Measurements from ENCODE around the gene DGKB. TPM values are rescaled to one million over a fixed set of nuclear protein-coding genes. Genes with fewer than 3 reads are reported as not detected.

DGKB gene
- polyA plus RNA-seq, 6 donors from 2014 or later: not detected

DNA sequence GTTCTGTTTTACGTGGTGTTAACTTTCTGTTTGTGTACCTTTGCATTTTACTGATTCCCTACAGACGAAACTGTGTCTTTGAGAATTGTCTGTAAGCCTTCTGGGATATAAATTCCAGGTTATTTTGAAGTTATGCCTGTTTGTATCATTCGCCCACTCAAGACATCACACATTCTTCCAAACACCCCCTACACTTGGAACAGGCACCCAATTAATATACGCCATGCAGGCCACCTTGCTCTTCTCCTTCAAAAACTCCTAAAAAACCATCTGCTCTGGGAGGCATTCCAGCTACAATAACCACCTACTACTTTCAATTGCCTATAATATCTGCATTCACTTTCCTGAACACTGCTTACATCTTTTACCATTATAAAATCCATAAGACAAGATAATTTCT is 453.3 kb downstream of the DGKB start:
- no peaks in the 10 kb centered on the region for H3K27me3 Mint-ChIP-seq
- H3K36me3 Mint-ChIP-seq: no peaks in the 10 kb centered on the region
- no peak overlapping the region for H3K4me3 Mint-ChIP-seq
- H3K4me1 Mint-ChIP-seq: peaks cover 0 to 16% (median 9%) of the 10 kb centered on the region in 3 donors
- no peak for ATAC-seq (ENCODE audit: low read depth in 2 of 2)
- DNase-seq: no peak
- peaks cover 0 to 5% (median 0%) of the 10 kb centered on the region in 7 donors for H3K9me3 Mint-ChIP-seq
- no peak overlapping the region for H3K27ac Mint-ChIP-seq

DNA sequence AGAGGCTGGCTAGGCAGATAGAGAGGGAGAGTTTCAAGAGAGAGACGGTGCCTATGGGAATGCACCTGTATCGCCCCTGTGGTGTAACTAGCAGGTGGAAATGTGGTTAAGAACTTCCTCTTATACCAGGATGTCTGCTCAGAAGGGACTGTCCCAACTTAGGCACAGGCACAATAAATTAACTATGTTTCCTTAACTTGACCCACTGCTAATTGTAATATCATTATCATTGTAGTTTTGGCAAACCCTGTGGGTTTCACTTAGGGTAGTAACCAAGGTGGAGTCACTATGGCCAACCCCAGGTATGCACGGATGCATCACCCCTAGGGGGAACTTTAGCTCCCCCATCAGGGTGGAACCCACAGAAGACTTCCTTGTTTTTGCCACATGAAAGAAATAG is 455.7 kb downstream of the DGKB start:
- DNase-seq (peak; percentile 7), ATAC-seq (ENCODE audit: low read depth in 2 of 2) (peak; percentile 76 to 77)
- Mint-ChIP-seq H3K4me1 (peaks cover 0 to 16% (median 9%) of the 10 kb centered on the region in 3 donors), H3K36me3 (no peaks in the 10 kb centered on the region), H3K4me3 (no peak overlapping the region), H3K27ac (peak overlapping the region in 2 of 6 donors; percentile 6 to 22), H3K27me3 (no peaks in the 10 kb centered on the region), H3K9me3 (peaks cover 0 to 8% (median 0%) of the 10 kb centered on the region in 7 donors)

DNA sequence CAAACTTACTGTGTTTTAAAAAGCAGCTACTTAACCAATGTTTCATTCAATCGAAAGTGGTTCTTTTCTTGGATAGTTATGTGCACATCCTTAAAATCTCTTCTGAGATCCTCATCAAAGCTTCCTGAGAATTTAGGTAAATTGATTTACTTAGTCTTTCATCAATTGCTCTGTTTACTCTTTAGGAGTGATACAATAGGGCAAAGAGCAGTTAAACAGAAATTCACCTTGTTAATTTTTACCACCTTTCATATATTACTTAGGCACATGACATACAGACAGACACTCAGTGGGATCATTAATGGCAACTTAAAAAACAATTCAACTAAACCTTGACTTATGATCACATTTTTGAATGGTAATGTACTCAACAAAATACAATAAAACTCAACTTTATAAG is 456.3 kb downstream of the DGKB start:
- H3K9me3 Mint-ChIP-seq: peaks cover 0 to 8% (median 0%) of the 10 kb centered on the region in 7 donors
- no peak for DNase-seq
- no peaks in the 10 kb centered on the region for H3K36me3 Mint-ChIP-seq
- H3K4me3 Mint-ChIP-seq: no peak overlapping the region
- no peaks in the 10 kb centered on the region for H3K27me3 Mint-ChIP-seq
- peak overlapping the region in 1 of 6 donors; percentile 15 for H3K27ac Mint-ChIP-seq
- ATAC-seq (ENCODE audit: low read depth in 2 of 2): no peak
- H3K4me1 Mint-ChIP-seq: peaks cover 0 to 16% (median 9%) of the 10 kb centered on the region in 3 donors

DNA sequence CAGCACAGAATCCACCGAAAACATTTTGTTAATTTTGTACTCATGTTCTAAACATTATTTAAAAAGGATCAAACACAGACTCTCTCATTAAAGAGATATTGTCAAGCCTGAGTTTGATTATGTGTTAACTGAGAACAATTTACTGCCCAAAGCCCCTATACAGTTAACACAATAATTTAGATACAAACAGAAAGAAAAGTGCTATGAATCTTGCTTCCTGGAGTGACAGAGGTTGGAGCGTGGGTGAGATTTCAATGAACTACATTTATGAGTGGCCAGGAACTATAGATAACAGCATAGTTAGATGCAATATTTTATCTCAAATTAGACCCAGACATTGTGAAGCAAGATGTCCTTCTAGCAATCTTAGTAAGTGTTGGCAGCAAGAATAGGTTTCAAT is 464.2 kb downstream of the DGKB start:
- Mint-ChIP-seq H3K4me1 (no peaks in the 10 kb centered on the region), H3K27ac (no peak overlapping the region), H3K36me3 (no peaks in the 10 kb centered on the region), H3K9me3 (peaks cover 0 to 8% (median 0%) of the 10 kb centered on the region in 7 donors), H3K4me3 (no peak overlapping the region), H3K27me3 (no peaks in the 10 kb centered on the region)
- ATAC-seq (ENCODE audit: low read depth in 2 of 2): no peak
- no peak for DNase-seq

DNA sequence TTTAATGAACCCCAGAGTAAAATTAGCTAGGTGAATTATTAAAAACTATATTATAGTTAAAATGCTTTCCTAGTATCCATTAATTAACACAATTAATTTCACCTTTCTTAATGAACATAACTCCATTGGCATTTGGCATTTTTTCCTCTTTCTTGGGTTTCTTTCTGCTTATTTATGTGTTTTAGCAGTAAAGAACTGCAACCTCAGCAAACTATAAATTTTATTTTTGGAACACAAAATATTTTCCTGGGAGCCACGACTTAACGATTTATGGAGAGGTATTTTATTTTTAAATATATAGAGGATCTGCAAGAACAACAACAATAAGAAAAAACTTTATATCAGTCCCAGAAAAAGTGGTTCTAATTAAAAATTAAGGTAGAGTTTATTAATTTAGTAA is 465.7 kb downstream of the DGKB start:
- H3K27me3 Mint-ChIP-seq: no peaks in the 10 kb centered on the region
- no peak overlapping the region for H3K27ac Mint-ChIP-seq
- no peaks in the 10 kb centered on the region for H3K36me3 Mint-ChIP-seq
- DNase-seq: no peak
- ATAC-seq (ENCODE audit: low read depth in 2 of 2): no peak
- H3K4me3 Mint-ChIP-seq: no peak overlapping the region
- H3K4me1 Mint-ChIP-seq: no peaks in the 10 kb centered on the region
- peaks cover 0 to 12% (median 0%) of the 10 kb centered on the region in 7 donors for H3K9me3 Mint-ChIP-seq

DNA sequence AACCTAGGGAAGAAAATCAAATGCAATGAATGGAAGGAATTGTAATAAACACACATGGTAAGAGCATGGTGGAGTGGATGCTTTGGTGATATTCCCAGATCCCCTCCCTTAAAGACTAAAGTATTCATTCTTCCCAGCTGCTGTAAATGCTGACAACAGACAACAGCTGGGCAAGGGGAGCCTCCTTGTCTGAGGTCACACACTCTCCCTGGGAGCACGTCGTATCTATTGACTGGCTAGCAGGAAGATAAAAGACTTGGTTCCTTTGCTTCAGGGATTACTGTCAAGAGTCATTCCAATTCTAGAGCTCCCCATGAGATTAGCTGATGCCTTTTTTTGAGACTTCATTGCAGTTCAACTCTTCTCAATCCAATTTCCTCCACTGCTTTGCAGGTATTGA is 469.6 kb downstream of the DGKB start:
- H3K27me3 Mint-ChIP-seq: no peaks in the 10 kb centered on the region
- no peak for ATAC-seq (ENCODE audit: low read depth in 2 of 2)
- H3K4me1 Mint-ChIP-seq: peaks cover 0 to 3% (median 0%) of the 10 kb centered on the region in 3 donors
- no peaks in the 10 kb centered on the region for H3K36me3 Mint-ChIP-seq
- no peak for DNase-seq
- H3K4me3 Mint-ChIP-seq: no peak overlapping the region
- peaks cover 0 to 17% (median 4%) of the 10 kb centered on the region in 7 donors for H3K9me3 Mint-ChIP-seq
- H3K27ac Mint-ChIP-seq: no peak overlapping the region

DNA sequence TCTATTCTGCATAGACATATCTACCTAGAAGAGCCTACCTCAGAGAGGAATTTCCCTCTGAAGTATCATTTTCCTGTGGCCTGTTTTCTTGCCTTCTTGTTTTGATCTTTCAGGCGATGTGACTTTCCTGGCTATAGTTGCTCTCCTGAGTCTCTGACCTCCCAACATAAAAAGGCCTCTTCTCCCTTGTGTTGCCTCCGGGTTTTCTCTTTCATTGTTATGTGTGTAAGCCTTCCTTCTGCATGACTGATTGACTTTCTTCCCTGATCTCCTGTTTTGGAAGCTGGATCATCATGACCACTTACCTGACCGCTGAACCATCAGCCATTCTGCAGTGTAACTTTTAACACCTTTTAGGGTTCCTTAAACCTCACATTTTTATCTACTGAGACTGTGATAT is 471.6 kb downstream of the DGKB start:
- DNase-seq (no peak), ATAC-seq (ENCODE audit: low read depth in 2 of 2) (no peak)
- H3K4me3 Mint-ChIP-seq: no peak overlapping the region
- no peaks in the 10 kb centered on the region for H3K27me3 Mint-ChIP-seq
- peaks cover 0 to 20% (median 6%) of the 10 kb centered on the region in 7 donors for H3K9me3 Mint-ChIP-seq
- H3K4me1 Mint-ChIP-seq: peaks cover 0 to 3% (median 0%) of the 10 kb centered on the region in 3 donors
- no peaks in the 10 kb centered on the region for H3K36me3 Mint-ChIP-seq
- no peak overlapping the region for H3K27ac Mint-ChIP-seq

DNA sequence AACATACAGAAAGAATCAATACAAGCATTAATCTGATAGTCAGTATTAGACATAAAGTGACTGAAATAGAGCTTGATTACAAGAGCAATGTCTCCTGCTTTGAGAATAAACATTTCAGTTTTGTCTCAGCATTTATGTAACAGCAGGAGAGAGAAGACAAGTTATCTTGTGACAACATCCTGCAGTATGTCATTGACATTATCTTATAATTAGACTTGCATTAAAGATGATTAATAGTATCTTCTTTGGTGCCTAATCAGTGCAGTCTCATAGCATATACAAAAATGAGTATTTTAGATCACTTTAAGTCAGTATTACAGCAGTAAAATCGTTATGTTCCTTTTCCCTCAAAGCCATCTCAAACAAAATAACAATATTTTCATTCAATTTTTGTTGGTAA is 477.0 kb downstream of the DGKB start:
- Mint-ChIP-seq H3K27me3 (no peaks in the 10 kb centered on the region), H3K27ac (no peak overlapping the region), H3K4me1 (peaks cover 0 to 3% (median 0%) of the 10 kb centered on the region in 3 donors), H3K36me3 (no peaks in the 10 kb centered on the region), H3K4me3 (no peak overlapping the region), H3K9me3 (peaks cover 0 to 12% (median 6%) of the 10 kb centered on the region in 7 donors)
- ATAC-seq (ENCODE audit: low read depth in 2 of 2) (no peak), DNase-seq (no peak)

DNA sequence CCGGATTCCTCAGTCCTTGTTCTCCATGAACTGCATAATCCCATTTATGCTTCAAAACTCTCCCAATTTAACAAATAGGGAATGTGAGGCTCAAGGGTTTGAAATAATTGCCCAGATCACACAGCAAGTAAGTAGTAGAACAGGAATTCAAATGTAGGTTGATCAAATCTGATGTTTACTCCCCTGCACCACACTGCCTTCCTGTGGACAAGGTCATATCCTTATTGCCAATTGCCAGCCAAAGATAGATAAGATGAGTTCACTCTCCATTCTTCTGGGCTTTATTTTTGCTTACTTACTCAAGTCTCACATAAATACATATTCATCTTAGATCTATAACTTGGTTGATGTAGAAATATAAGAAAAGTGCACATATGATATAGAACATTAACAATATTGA is 477.9 kb downstream of the DGKB start:
- Mint-ChIP-seq H3K9me3 (peaks cover 0 to 12% (median 6%) of the 10 kb centered on the region in 7 donors), H3K4me1 (peaks cover 0 to 3% (median 0%) of the 10 kb centered on the region in 3 donors), H3K27ac (no peak overlapping the region), H3K36me3 (no peaks in the 10 kb centered on the region), H3K27me3 (no peaks in the 10 kb centered on the region), H3K4me3 (no peak overlapping the region)
- no peak for ATAC-seq (ENCODE audit: low read depth in 2 of 2)
- DNase-seq: no peak

DNA sequence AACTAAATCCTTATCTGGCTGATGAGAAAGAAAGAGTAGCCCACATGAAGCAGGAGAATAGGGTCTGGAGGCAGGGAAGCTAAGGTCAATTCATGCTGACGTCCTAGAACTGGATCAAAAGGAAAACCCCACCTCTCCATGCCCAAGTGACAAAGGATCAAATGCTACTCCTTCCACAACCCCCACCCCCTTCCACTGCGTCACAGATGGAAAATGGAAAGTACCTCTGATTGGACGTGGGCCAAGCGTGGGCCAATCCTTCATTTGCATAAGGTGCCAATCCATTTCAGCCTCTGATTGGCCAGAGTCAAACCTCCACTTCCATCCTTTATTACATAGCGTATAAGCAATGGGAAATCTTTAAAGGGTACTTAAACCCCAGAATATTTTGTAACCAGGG is 481.8 kb downstream of the DGKB start:
- DNase-seq: no peak
- ATAC-seq (ENCODE audit: low read depth in 2 of 2): no peak
- Mint-ChIP-seq H3K4me3 (no peak overlapping the region), H3K9me3 (peaks cover 0 to 6% (median 3%) of the 10 kb centered on the region in 7 donors), H3K27ac (no peak overlapping the region), H3K4me1 (no peaks in the 10 kb centered on the region), H3K36me3 (no peaks in the 10 kb centered on the region), H3K27me3 (no peaks in the 10 kb centered on the region)

DNA sequence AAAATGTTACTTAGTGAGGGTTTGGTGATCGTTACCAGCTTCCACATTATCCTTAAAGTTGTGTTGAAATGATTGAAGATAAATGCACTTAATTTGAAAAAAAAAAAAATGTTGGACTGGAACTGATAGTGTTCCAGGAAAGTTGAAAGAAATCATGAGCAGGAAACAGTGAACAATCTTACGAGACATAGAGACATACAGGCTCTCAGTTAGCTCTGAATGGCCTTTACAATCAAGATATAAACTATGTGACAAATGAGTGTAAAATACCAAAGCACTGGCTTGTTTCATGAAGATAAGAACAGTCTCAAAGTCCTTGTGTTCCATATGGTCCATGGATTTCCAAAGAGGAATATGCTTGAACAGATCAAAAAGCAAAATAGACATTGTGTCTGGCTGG is 483.0 kb downstream of the DGKB start:
- H3K4me3 Mint-ChIP-seq: no peak overlapping the region
- ATAC-seq (ENCODE audit: low read depth in 2 of 2): no peak
- no peaks in the 10 kb centered on the region for H3K27me3 Mint-ChIP-seq
- H3K36me3 Mint-ChIP-seq: no peaks in the 10 kb centered on the region
- no peaks in the 10 kb centered on the region for H3K4me1 Mint-ChIP-seq
- no peak for DNase-seq
- H3K27ac Mint-ChIP-seq: peak overlapping the region in 1 of 6 donors; percentile 44
- peaks cover 0 to 6% (median 3%) of the 10 kb centered on the region in 7 donors for H3K9me3 Mint-ChIP-seq

DNA sequence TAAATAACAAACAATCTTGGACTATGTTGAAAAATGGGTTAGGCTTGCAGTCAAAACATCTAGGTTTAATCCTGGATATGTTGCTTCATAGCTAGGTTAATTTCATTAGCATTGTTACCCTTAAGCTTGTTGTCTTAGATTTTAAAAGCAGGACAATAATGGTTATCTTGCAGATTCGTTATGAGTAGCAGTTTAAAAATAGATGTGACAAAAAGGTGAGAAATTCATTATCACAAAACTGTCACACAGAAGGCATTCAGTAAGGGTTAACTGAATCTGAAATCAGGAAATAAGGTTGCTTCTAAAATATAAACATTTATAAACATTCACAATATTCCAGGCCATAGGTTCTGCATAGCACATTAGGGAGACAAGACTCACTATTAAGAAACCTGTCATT is 483.9 kb downstream of the DGKB start:
- Mint-ChIP-seq H3K4me3 (no peak overlapping the region), H3K27me3 (no peaks in the 10 kb centered on the region), H3K9me3 (peaks cover 0 to 6% (median 2%) of the 10 kb centered on the region in 7 donors), H3K27ac (no peak overlapping the region), H3K36me3 (no peaks in the 10 kb centered on the region), H3K4me1 (no peaks in the 10 kb centered on the region)
- ATAC-seq (ENCODE audit: low read depth in 2 of 2) (no peak), DNase-seq (no peak)

DNA sequence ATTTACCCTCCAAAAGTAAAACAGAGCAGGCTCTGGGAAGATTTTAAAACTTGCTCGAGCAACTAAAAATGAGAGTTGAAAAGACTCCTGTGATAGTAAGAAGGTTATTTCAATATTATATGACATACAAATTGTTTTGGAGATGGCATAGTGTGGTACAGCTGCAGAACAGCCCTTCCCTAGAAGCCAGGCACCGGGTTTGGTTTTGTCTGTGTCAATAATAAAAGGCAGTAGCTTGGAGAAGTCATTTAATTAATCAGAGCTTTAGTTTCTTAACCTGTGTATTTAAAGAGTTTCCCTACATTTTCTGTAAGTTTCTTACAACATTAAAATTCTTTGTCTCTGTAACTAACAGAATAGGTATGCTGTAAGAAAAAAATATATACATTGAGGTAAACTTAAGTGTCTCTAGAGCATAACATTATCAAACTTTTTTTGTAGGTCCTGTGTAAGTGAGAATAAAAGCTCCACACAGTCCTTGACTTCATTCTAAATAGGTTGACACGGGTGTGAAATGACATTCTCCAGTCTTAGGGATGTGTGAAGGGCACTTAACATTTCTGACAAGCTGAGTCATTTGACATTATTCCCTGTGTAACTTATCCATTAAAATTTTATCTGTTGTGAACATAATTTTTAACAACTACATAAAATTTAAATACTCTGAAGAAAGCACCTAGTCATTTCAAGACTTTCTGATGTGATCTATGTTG is 488.1 kb downstream of the DGKB start:
- no peak for ATAC-seq (ENCODE audit: low read depth in 2 of 2)
- DNase-seq: no peak
- H3K36me3 Mint-ChIP-seq: no peaks in the 10 kb centered on the region
- no peaks in the 10 kb centered on the region for H3K27me3 Mint-ChIP-seq
- no peaks in the 10 kb centered on the region for H3K4me1 Mint-ChIP-seq
- H3K4me3 Mint-ChIP-seq: no peak overlapping the region
- no peak overlapping the region for H3K27ac Mint-ChIP-seq
- peaks cover 0 to 6% (median 2%) of the 10 kb centered on the region in 7 donors for H3K9me3 Mint-ChIP-seq

DNA sequence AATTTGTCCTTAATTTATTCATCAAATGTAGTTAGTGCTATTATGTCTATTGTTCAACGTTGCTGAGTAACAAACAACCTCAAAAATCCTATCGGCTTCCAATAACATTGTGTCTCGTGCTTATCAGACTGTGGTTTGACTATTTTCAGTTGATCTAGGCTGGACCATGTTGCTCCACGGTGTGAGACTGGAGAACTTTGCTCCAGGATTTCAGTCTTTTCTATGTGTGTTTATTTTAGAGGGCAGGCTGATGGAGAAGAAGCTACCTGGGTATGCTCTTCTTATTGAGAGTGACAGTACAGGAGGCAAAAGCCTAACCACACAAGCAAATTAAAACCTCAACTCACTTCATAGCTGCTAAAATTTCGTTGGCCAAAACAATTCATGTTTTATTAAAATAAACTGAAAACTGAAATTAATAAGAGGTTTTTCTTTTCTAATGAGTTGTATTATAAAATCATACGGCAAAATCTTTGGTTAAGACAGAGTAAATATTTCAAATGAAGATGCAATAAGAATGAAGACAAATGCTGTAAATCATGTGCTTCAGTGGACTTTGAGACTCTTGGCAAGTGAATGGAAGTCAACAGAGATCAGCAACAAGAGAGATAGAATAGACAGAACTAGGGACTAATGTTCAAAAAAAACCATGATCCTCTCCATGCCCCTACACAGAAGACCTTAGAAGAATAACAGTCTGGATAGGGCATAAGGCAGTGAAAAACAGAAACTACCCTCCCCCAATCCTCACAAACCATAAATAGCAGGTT is 495.1 kb downstream of the DGKB start:
- Mint-ChIP-seq H3K9me3 (peaks cover 0 to 1% (median 0%) of the 10 kb centered on the region in 7 donors), H3K4me1 (no peaks in the 10 kb centered on the region), H3K27me3 (no peaks in the 10 kb centered on the region), H3K27ac (no peak overlapping the region), H3K36me3 (no peaks in the 10 kb centered on the region), H3K4me3 (no peak overlapping the region)
- ATAC-seq (ENCODE audit: low read depth in 2 of 2) (no peak), DNase-seq (no peak)
